MCF 10A (cell line): ENCODE results near the gene PPFIA4. TPM values are rescaled to one million over a fixed set of nuclear protein-coding genes. Genes with fewer than 3 reads are reported as not detected.
A peak's percentile ranks its signal among the peaks of the same experiment; 100 is the strongest.

ENCODE experiments used
- BruUV-seq: library from RNA; stranded (reverse); fragments of 400-500 nt; replicated peaks from 2 replicates; lab custom pipeline; 2021; lab: Mats Ljungman, UMichigan
- CTCF ChIA-PET: fragments of 300-600 bp; sonication (Branson Sonifier 250); formaldehyde crosslinking; extraction: SDS; loops from one replicate; lab custom pipeline; 2021; ENCODE audit warnings: antibody characterized with exemption, inconsistent platforms; lab: Yijun Ruan, JAX
- POLR2A ChIA-PET: fragments of 300-600, 350-650 bp; sonication (Branson Sonifier 250); formaldehyde crosslinking; extraction: SDS; loops from one replicate; lab custom pipeline; 2020; ENCODE audit warnings: antibody characterized with exemption, inconsistent platforms; lab: Yijun Ruan, JAX
- DNase-seq: peaks from one replicate; pipeline ENCODE4 v3.0.0-alpha.2; 2018; ENCODE audit not compliant: unreplicated experiment
- H3K27ac Mint-ChIP-seq: one replicate; pipeline ENCODE4 v1.8.0; 2022; ENCODE audit warnings: mild to moderate bottlenecking, low read depth, mixed read lengths; ENCODE audit not compliant: unreplicated experiment
- H3K27me3 Mint-ChIP-seq: one replicate; pipeline ENCODE4 v1.8.0; 2022; ENCODE audit warnings: mixed read lengths; ENCODE audit not compliant: insufficient read depth, unreplicated experiment
- H3K36me3 Mint-ChIP-seq: one replicate; pipeline ENCODE4 v1.8.0; 2022; ENCODE audit warnings: mild to moderate bottlenecking, moderate library complexity, mixed read lengths; ENCODE audit not compliant: insufficient read depth, unreplicated experiment
- H3K4me1 Mint-ChIP-seq: one replicate; pipeline ENCODE4 v1.8.0; 2022; ENCODE audit warnings: mixed read lengths; ENCODE audit not compliant: insufficient read depth, unreplicated experiment
- H3K4me3 Mint-ChIP-seq: one replicate; pipeline ENCODE4 v1.8.0; 2022; ENCODE audit warnings: mild to moderate bottlenecking, moderate library complexity, mixed read lengths; ENCODE audit not compliant: unreplicated experiment
- H3K9me3 Mint-ChIP-seq: one replicate; pipeline ENCODE4 v1.8.0; 2022; ENCODE audit warnings: mixed read lengths; ENCODE audit not compliant: unreplicated experiment
- CTCF ChIP-seq: fragments of 200-600 bp; IDR thresholded peaks from one replicate; pipeline ENCODE4 v1.8.0; 2022; ENCODE audit warnings: antibody characterized with exemption, mild to moderate bottlenecking; ENCODE audit not compliant: unreplicated experiment
- intact Hi-C: fragments of 100-400 bp; cut with micrococcal nuclease; formaldehyde crosslinking; loops from 2 replicates; pipeline ENCODE4 v1.14.1; 2022
- total RNA-seq: library from RNA; stranded (reverse); gene quantifications from 2 replicates; pipeline ENCODE4 v1.2.3, GENCODE V29; 2022

PPFIA4 gene
- total RNA-seq, 1 experiment from 2014 or later, result 0.16 TPM

GRCh38 chr1:203124546-203125317, 98.4 kb downstream of the PPFIA4 start:
- no peak for TF ChIP-seq CTCF
- Mint-ChIP-seq H3K36me3 (no peaks in the 10 kb centered on the region), H3K27ac (no peak overlapping the region), H3K4me1 (peaks cover 18% of the 10 kb centered on the region), H3K9me3 (no peaks in the 10 kb centered on the region), H3K27me3 (peaks cover 43% of the 10 kb centered on the region), H3K4me3 (no peak overlapping the region)
- ChIA-PET CTCF (interaction anchor here (0.7 to 10.9 kb wide), 14 partner anchors 7 to 144 kb away, joined by 3 to 103 read pairs (median 5); no protein-coding TSS in a partner anchor), POLR2A (interaction anchor here (0.6 to 1.5 kb wide), 2 partner anchors 8 to 1882 kb away, joined by 4 to 5 read pairs; no protein-coding TSS in a partner anchor)
- intact Hi-C loops, result no loop called here
- peak; percentile 71 for DNase-seq
- no TSS peak for BruUV-seq

- no peaks in the 10 kb centered on the region for H3K36me3 Mint-ChIP-seq
- H3K27me3 Mint-ChIP-seq, result peaks cover 28% of the 10 kb centered on the region
- peak; percentile 47 for DNase-seq
- intact Hi-C loops, result no loop called here
- no peaks in the 10 kb centered on the region for H3K9me3 Mint-ChIP-seq
- POLR2A ChIA-PET, result interaction anchor here (0.7 to 0.8 kb wide), 2 partner anchors 262 to 345 kb away, joined by 4 read pairs; no protein-coding TSS in a partner anchor
- no TSS peak for BruUV-seq
- CTCF ChIA-PET, result interaction anchor here (0.5 to 10.9 kb wide), 23 partner anchors 8 to 1078 kb away, joined by 3 to 103 read pairs (median 4); no protein-coding TSS in a partner anchor
- H3K4me3 Mint-ChIP-seq, result peak overlapping the region; percentile 72
- peak; percentile 41 for TF ChIP-seq CTCF
- H3K27ac Mint-ChIP-seq, result no peak overlapping the region
- peaks cover 18% of the 10 kb centered on the region for H3K4me1 Mint-ChIP-seq
These were observed 100.0 kb downstream of the PPFIA4 start for GRCh38 chr1:203126151-203126865.

GRCh38 chr1:203126866-203127665, 100.8 kb downstream of the PPFIA4 start:
- intact Hi-C loops, result no loop called here
- peaks cover 18% of the 10 kb centered on the region for H3K4me1 Mint-ChIP-seq
- BruUV-seq, result no TSS peak

More at GRCh38 chr1:203126866-203127665, 100.8 kb downstream of the PPFIA4 start:
- peak; percentile 22 for DNase-seq
- H3K36me3 Mint-ChIP-seq, result no peaks in the 10 kb centered on the region
- H3K27ac Mint-ChIP-seq, result peak overlapping the region; percentile 21
- CTCF ChIA-PET, result interaction anchor here (0.6 to 10.9 kb wide), 19 partner anchors 8 to 142 kb away, joined by 3 to 103 read pairs (median 4); partner anchors contain the start of gene MYBPH
- peaks cover 20% of the 10 kb centered on the region for H3K27me3 Mint-ChIP-seq
- no peaks in the 10 kb centered on the region for H3K9me3 Mint-ChIP-seq
- TF ChIP-seq CTCF, result no peak
- H3K4me3 Mint-ChIP-seq, result peak overlapping the region; percentile 72
- POLR2A ChIA-PET, result interaction anchor here (0.7 to 2.2 kb wide), 4 partner anchors 26 to 262 kb away, joined by 3 to 17 read pairs (median 4); no protein-coding TSS in a partner anchor
